Naive B cell (primary cell): ENCODE data around the gene NYAP1. TPM values are rescaled to one million over a fixed set of nuclear protein-coding genes. Genes with fewer than 3 reads are reported as not detected.
"Not testable (repeated sequence)": the region's sequence is repeated elsewhere in the genome, so short reads cannot be mapped to it uniquely, and the experiment has no call there.

Experiments used
- ATAC-seq, 2 donors: fragments of 150-1000 bp; cut with Tn5 transposase; 2 replicates each; pipeline ENCODE4 v1.10.0; 2021; ENCODE audit warnings: low read depth in 2 of 2, mild to moderate bottlenecking in 2 of 2, moderate library complexity in 2 of 2
- DNase-seq: peaks from one replicate; pipeline ENCODE4 v3.0.0; 2022
- H3K27ac Mint-ChIP-seq, 6 donors: one replicate each; pipeline ENCODE4 v1.8.0; 2020 to 2022; ENCODE audit warnings: mild to moderate bottlenecking in 6 of 6, mixed read lengths in 6 of 6, moderate library complexity in 5 of 6, inconsistent platforms in 2 of 6
- H3K27me3 Mint-ChIP-seq, 3 donors: one replicate each; pipeline ENCODE4 v1.8.0; 2021 to 2022; ENCODE audit warnings: mixed read lengths in 3 of 3, mild to moderate bottlenecking in 1 of 3
- H3K36me3 Mint-ChIP-seq, 2 donors: one replicate each; pipeline ENCODE4 v1.8.0; 2020 to 2022; ENCODE audit warnings: mixed read lengths in 2 of 2, inconsistent platforms in 1 of 2, mild to moderate bottlenecking in 1 of 2
- H3K4me1 Mint-ChIP-seq, 3 donors: one replicate each; pipeline ENCODE4 v1.8.0; 2020 to 2022; ENCODE audit warnings: mixed read lengths in 3 of 3, inconsistent platforms in 1 of 3, mild to moderate bottlenecking in 1 of 3, moderate library complexity in 1 of 3
- H3K4me3 Mint-ChIP-seq, 8 donors: one replicate each; pipeline ENCODE4 v1.8.0; 2020 to 2022; ENCODE audit warnings: mild to moderate bottlenecking in 8 of 8, mixed read lengths in 8 of 8, moderate library complexity in 8 of 8, inconsistent platforms in 2 of 8
- H3K9me3 Mint-ChIP-seq, 7 donors: one replicate each; pipeline ENCODE4 v1.8.0; 2020 to 2022; ENCODE audit warnings: mixed read lengths in 7 of 7, mild to moderate bottlenecking in 5 of 7, inconsistent platforms in 2 of 7, moderate library complexity in 1 of 7
- polyA plus RNA-seq, 6 donors: library from polyadenylated mRNA; unstranded; fragments of 300-500 nt; fragmentation: Illumina TruSeq; gene quantifications; one replicate each; pipeline ENCODE4 v1.2.3, GENCODE V29; 2021; ENCODE audit warnings: low read depth in 6 of 6

NYAP1 gene
- polyA plus RNA-seq, 6 donors from 2014 or later, result not detected

DNA sequence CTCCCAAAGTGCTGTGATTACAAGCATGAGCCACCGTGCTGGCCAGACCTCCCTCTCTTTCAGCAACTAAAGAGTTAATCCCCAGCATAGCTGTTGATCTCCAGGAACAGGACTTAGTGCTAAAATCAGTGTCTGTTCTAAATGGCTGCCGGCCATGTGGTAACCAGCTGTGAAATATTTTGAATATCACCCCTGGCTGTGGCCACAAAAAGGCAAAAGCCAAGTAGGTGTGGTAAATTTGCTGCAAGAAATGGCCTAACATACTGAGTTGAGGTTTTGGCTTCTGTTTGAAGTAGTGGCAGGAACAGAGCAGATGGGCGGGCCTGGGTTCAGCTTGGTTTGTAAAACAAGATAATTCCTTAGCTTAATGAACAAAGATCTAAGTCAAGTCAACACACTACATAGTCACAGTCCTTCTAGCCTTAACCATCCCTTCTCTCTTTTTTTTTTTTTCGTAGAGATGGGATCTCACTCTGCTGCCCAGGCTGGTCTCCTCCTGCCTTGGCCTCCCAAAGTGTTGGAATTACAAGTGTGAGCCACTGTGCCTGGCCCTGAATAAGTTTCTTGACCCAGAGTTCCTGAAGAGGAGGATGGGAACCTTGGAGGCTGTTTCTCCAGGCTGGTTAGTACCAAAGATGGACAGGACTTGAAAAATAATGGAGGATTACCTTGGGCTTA, 32.5 kb downstream of the NYAP1 start:
- no peaks in the 10 kb centered on the region for H3K9me3 Mint-ChIP-seq
- H3K27ac Mint-ChIP-seq, result no peak overlapping the region
- H3K4me1 Mint-ChIP-seq, result no peaks in the 10 kb centered on the region
- H3K4me3 Mint-ChIP-seq, result no peak overlapping the region
- no peaks in the 10 kb centered on the region for H3K36me3 Mint-ChIP-seq
- no peak for DNase-seq
- no peak for ATAC-seq
- H3K27me3 Mint-ChIP-seq, result peaks cover 6 to 32% (median 15%) of the 10 kb centered on the region in 3 donors

DNA sequence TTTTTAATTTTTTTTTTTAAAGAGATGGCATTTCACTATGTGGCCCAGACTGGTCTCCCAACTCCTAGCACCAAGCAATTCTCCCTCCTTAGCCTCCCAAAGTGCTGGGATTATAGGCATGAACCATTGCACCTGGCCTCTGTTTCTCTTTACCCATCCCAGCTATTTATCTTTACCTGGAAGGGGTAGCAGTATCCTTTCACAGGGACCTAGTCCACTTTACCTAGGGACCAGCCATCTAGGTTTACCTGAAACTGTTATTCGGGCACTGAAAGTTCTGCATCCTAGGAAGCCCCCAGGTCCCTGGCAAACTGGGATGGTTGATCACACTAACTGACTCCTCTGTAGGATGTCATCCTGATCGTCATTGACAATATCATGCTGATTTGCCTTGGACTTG, 33.6 kb downstream of the NYAP1 start:
- Mint-ChIP-seq H3K4me1 (peaks cover 0 to 3% (median 0%) of the 10 kb centered on the region in 3 donors), H3K27ac (no peak overlapping the region), H3K27me3 (peaks cover 6 to 32% (median 15%) of the 10 kb centered on the region in 3 donors), H3K4me3 (no peak overlapping the region), H3K36me3 (no peaks in the 10 kb centered on the region), H3K9me3 (no peaks in the 10 kb centered on the region)
- DNase-seq, result no peak
- ATAC-seq, result no peak

DNA sequence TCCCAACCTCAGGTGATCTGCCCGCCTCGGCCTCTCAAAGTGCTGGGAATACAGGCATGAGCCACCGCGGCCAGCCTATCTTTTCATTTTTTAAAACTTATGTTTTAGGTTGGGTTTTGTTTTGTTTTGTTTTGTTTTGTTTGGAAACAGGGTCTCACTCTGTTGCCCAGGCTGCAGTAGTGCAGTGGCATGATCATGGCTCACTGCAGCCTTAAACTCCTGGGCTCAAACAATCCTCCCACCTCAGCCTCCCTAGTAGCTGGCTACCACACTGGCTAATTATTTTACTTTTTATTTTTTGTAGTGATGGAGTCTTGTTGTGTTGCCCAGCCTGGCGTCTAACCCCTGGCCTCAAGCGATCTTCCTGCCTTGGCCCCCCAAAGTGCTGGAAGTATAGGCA, 35.9 kb downstream of the NYAP1 start:
- Mint-ChIP-seq H3K27me3 (peaks cover 0 to 20% (median 8%) of the 10 kb centered on the region in 3 donors), H3K4me1 (peaks cover 0 to 3% (median 0%) of the 10 kb centered on the region in 3 donors), H3K9me3 (peaks cover 0 to 2% (median 0%) of the 10 kb centered on the region in 7 donors), H3K27ac (no peak overlapping the region), H3K4me3 (no peak overlapping the region), H3K36me3 (no peaks in the 10 kb centered on the region)
- DNase-seq (no peak), ATAC-seq (no peak)

DNA sequence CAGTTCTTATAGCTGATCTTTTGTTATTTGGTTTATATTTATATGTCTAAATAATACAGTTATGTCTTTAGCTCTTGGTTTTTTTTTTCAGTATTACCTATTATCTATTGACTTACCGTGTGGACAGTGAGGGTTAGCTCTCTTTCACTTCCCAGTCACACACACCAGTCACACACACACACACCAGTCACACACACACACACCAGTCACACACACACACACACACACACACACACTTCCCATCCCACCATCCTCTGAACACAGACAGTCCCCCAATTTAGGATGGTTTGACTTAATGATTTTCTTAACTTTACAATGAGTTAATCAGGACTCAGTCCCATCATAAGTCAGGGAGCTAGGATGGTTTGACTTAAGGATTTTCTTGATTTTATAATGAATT, 36.4 kb downstream of the NYAP1 start:
- no peak overlapping the region for H3K27ac Mint-ChIP-seq
- H3K4me1 Mint-ChIP-seq, result peaks cover 0 to 3% (median 0%) of the 10 kb centered on the region in 3 donors
- DNase-seq, result no peak

DNA sequence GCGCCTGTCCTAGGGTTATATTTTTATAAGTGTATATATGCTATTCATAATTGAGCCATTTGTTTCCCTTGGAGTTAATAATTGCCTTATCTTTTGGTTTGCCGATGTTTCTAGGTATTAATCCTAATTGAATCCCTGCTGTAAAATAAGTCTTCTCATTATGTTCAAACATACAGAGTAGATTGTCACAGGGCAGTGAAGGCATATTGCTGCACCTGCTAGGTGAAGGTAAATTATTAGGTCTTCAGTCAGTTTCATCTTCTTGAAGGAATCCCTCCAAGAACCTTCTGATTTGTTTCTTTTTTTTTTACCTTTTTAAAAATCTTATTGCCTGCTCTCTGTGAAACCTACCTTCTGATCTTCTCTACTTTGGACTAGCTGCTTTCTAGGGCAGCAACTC, 37.3 kb downstream of the NYAP1 start:
- peak overlapping the region in 2 of 6 donors; percentile 61 to 83 for H3K27ac Mint-ChIP-seq
- DNase-seq, result no peak
- H3K27me3 Mint-ChIP-seq, result peaks cover 0 to 9% (median 0%) of the 10 kb centered on the region in 3 donors
- H3K36me3 Mint-ChIP-seq, result no peaks in the 10 kb centered on the region
- H3K9me3 Mint-ChIP-seq, result peaks cover 0 to 2% (median 0%) of the 10 kb centered on the region in 7 donors
- peaks cover 0 to 3% (median 0%) of the 10 kb centered on the region in 3 donors for H3K4me1 Mint-ChIP-seq
- H3K4me3 Mint-ChIP-seq, result no peak overlapping the region
- ATAC-seq, result no peak

More for the DNA sequence above, 36.4 kb downstream of the NYAP1 start:
- no peak for ATAC-seq
- Mint-ChIP-seq H3K27me3 (peaks cover 0 to 19% (median 4%) of the 10 kb centered on the region in 3 donors), H3K4me3 (no peak overlapping the region), H3K36me3 (no peaks in the 10 kb centered on the region), H3K9me3 (peaks cover 0 to 2% (median 0%) of the 10 kb centered on the region in 7 donors)

DNA sequence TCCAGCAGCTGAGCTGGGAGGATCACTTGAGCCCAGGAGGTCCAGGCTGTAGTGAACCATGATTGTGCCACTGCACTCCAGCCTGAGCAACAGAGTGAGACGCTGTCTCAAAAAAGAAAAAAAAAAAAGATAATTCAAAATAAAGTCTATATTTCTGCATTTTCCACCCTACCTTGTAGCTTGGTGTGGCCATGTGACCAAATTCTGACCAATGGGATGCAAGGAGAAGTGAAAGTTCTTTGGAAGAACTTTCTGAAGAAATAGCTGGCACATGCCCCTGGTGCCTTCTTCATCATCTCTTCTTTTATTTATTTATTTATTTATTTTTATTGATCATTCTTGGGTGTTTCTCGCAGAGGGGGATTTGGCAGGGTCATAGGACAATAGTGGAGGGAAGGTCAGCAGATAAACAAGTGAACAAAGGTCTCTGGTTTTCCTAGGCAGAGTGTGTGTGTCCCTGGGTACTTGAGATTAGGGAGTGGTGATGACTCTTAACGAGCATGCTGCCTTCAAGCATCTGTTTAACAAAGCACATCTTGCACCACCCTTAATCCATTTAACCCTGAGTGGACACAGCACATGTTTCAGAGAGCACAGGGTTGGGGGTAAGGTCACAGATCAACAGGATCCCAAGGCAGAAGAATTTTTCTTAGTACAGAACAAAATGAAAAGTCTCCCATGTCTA, 38.3 kb downstream of the NYAP1 start:
- H3K9me3 Mint-ChIP-seq, H3K36me3 Mint-ChIP-seq, H3K4me1 Mint-ChIP-seq, H3K4me3 Mint-ChIP-seq, H3K27me3 Mint-ChIP-seq: not testable (repeated sequence)
- ATAC-seq (peak in 1 of 2 donors; percentile 58), DNase-seq (peak; percentile 3)
- peak overlapping the region in 1 of 6 donors; percentile 81 for H3K27ac Mint-ChIP-seq

DNA sequence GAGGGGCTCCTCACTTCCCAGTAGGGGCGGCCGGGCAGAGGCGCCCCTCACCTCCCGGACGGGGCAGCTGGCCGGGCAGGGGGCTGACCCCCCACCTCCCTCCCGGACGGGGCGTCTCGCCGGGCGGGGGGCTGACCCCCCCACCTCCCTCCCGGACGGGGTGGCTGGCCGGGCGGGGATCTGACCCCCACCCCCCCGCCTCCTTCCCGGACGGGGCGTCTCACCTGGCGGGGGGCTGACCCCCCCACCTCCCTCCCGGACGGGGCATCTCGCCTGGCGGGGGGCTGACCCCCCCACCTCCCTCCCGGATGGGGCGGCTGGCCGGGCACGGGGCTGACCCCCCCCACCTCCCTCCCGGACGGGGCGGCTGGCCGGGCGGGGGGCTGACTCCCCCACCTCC, 39.5 kb downstream of the NYAP1 start:
- DNase-seq, ATAC-seq, H3K36me3 Mint-ChIP-seq, H3K9me3 Mint-ChIP-seq, H3K4me3 Mint-ChIP-seq, H3K27me3 Mint-ChIP-seq, H3K4me1 Mint-ChIP-seq, H3K27ac Mint-ChIP-seq: not testable (repeated sequence)

DNA sequence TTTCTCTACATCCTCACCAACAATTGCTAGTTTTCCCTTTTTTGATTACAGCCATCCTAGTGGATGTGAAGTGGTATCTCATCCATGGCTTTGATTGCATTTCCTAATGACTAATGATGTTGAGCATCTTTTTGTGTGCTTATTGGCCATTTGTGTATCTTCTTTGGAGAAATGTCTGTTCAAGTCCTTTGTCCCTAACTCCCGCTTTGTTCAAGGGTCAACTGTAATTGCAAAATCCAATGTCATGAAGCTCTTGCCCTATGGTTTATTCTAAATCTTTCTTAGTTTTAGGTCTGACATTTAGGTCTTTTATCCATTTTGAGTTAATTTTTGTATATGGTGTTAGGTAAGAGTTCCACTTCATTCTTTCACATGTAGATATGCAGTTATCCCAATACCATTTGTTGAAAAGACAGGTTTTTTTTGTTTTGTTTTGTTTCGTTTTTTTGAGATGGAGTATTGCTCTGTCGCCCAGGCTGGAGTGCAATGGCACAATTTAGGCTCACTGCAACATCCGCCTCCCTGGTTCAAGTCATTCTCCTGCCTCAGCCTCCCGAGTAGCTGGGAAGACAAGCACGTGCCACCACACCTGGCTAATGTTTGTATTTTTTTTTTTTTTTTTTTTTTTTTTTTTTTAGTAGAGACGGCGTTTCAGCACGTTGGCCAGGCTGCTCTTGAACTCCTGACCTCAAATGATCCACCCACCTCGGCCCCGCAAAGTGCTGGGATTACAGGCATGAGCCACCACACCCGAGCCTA, 44.6 kb downstream of the NYAP1 start:
- not testable (repeated sequence) for H3K27ac Mint-ChIP-seq, H3K4me1 Mint-ChIP-seq, ATAC-seq

DNA sequence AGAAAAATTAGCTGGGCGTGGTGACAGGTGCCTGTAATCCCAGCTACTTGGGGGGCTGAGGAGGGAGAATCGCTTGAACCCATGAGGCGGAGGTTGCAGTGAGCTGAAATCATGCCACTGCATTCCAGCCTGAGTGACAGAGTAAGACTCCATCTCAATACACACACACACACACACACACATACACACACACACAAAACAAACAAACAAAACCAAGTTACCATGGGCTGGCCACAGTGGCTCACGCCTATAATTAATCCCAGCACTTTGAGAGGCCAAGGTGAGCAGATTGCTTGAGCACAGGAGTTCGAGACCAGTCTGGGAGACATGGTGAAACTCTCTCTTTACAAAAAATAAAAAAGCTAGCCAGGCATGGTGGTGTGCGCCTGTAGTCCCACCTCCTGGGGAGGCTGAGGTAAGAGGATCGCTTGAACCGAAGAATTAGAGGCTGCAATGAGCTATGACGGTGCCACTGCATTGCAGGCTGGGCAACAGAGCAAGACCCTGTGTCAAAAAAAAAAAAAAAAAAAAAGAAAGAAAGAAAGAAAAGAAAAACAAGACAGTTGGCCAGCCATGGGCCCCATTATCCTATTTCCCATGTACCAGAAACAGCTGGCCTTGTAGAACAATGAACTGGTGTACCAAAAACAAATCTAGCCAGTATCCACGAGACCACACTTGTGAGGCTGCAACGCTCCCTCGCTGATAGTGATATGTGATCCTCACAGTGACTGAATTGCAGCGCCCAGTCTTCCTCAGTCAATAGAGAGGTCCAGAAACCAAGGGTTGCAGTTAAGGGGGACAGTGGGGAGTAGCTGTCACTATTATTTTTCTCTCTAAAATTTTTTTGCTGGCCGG, 48.7 kb downstream of the NYAP1 start:
- Mint-ChIP-seq H3K27me3 (peaks cover 0 to 12% (median 10%) of the 10 kb centered on the region in 3 donors), H3K9me3 (no peaks in the 10 kb centered on the region), H3K36me3 (no peaks in the 10 kb centered on the region), H3K27ac (peak overlapping the region in 1 of 6 donors; percentile 52), H3K4me1 (no peaks in the 10 kb centered on the region), H3K4me3 (no peak overlapping the region)
- no peak for DNase-seq
- ATAC-seq, result no peak

More for the DNA sequence above, 44.6 kb downstream of the NYAP1 start:
- not testable (repeated sequence) for H3K4me3 Mint-ChIP-seq, DNase-seq, H3K9me3 Mint-ChIP-seq, H3K36me3 Mint-ChIP-seq
- peaks cover 0 to 10% (median 10%) of the 10 kb centered on the region in 3 donors for H3K27me3 Mint-ChIP-seq

DNA sequence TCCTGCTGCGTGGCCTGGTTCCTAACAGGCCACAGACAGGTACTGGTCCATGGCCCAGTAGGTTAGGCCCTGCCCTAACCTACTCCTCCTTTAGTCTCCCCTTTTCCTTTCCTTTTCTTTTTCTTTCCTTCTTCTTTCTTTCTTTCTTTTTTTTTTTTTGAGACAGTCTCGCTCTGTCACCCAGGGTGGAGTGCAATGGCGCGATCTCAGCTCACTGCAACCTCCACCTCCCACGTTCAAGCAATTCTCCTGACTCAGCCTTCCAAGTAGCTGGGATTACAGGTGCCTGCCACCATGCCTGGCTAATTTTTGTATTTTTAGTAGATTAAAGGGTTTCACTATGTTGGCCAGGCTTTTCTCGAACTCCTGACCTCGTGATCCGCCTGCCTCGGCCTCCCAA, 52.3 kb downstream of the NYAP1 start:
- not testable (repeated sequence) for H3K36me3 Mint-ChIP-seq, H3K9me3 Mint-ChIP-seq, H3K4me3 Mint-ChIP-seq, ATAC-seq, H3K27ac Mint-ChIP-seq, DNase-seq
- Mint-ChIP-seq H3K27me3 (peaks cover 0 to 12% (median 10%) of the 10 kb centered on the region in 3 donors), H3K4me1 (peaks cover 9 to 17% (median 13%) of the 10 kb centered on the region in 3 donors)

DNA sequence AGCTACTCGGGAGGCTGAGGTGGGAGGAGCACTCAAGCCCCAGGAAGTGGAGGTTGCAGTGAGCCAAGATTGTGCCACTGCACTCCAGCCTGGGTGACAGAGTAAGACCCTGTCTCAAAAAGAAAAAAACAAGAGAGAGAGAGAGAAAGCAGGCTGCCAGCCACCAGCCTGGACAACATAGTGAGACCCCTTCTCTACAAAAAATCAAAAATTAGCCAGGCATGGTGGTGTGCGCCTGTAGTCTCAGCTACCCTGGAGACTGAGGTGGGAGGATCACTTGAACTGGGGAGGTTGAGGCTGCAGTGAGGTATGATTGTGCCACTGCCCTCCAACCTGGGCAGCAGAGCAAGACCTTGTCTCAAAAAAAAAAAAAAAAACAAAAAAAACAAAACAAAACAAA, 53.0 kb downstream of the NYAP1 start:
- not testable (repeated sequence) for H3K27ac Mint-ChIP-seq, ATAC-seq, H3K36me3 Mint-ChIP-seq, DNase-seq, H3K9me3 Mint-ChIP-seq
- Mint-ChIP-seq H3K4me1 (peaks cover 13 to 19% (median 18%) of the 10 kb centered on the region in 3 donors), H3K4me3 (peak overlapping the region in 1 of 8 donors; percentile 25), H3K27me3 (peaks cover 0 to 12% (median 10%) of the 10 kb centered on the region in 3 donors)

DNA sequence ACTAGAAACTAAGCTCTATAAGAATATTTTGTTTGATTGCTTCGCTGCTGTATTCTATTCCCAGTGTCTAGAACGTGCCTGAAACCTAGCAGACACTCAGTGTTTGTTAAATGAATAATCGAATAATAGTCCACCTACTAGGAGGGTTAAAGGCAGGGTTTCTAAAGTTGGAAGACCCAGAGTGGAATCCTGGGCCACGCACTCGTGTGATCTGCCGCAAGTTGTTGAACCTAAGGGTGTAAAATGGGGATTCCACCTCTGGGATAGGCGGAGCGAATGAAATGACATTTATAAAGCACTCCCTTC, 54.6 kb downstream of the NYAP1 start:
- DNase-seq (no peak), ATAC-seq (no peak)
- H3K9me3 Mint-ChIP-seq, result no peaks in the 10 kb centered on the region
- H3K36me3 Mint-ChIP-seq, result no peaks in the 10 kb centered on the region
- peaks cover 19 to 27% (median 27%) of the 10 kb centered on the region in 3 donors for H3K4me1 Mint-ChIP-seq
- peak overlapping the region; percentile 86 to 99 (median 98) for H3K4me3 Mint-ChIP-seq
- peaks cover 0 to 2% (median 0%) of the 10 kb centered on the region in 3 donors for H3K27me3 Mint-ChIP-seq
- peak overlapping the region in 4 of 6 donors; percentile 75 to 90 (median 84) for H3K27ac Mint-ChIP-seq
